Measurements from ENCODE around the gene SAMD4B.

The SAMD4B gene

DNA sequence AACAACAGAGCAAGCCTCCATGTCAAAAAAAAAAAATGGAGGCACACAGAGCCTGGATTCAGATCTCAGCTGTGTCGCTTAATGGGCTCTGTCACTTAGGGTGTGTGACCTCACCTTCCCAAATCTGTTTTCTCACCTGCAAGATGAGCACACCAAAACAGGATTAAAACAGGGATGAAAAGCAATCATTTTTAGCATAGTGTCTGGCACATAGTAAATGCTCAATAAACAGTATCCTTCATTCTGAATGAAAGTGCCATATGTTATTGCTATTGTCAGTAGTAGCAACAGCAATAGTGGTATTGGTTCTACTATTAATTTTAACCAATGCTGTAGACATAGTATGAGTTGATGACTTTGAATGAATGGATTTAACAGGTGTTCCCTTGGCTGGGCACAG lies 23.3 kb downstream of the SAMD4B start:
- H3K27ac ChIP-seq = peak overlapping the region in 1 of 2 donors; percentile 5
- TF ChIP-seq, protein P1, sequence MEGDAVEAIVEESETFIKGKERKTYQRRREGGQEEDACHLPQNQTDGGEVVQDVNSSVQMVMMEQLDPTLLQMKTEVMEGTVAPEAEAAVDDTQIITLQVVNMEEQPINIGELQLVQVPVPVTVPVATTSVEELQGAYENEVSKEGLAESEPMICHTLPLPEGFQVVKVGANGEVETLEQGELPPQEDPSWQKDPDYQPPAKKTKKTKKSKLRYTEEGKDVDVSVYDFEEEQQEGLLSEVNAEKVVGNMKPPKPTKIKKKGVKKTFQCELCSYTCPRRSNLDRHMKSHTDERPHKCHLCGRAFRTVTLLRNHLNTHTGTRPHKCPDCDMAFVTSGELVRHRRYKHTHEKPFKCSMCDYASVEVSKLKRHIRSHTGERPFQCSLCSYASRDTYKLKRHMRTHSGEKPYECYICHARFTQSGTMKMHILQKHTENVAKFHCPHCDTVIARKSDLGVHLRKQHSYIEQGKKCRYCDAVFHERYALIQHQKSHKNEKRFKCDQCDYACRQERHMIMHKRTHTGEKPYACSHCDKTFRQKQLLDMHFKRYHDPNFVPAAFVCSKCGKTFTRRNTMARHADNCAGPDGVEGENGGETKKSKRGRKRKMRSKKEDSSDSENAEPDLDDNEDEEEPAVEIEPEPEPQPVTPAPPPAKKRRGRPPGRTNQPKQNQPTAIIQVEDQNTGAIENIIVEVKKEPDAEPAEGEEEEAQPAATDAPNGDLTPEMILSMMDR (IDR thresholded peaks at IDR 0.05) = no peak
- DNase-seq (ENCODE audit: low spot score) = no peak
- H3K4me3 ChIP-seq = no peak overlapping the region

DNA sequence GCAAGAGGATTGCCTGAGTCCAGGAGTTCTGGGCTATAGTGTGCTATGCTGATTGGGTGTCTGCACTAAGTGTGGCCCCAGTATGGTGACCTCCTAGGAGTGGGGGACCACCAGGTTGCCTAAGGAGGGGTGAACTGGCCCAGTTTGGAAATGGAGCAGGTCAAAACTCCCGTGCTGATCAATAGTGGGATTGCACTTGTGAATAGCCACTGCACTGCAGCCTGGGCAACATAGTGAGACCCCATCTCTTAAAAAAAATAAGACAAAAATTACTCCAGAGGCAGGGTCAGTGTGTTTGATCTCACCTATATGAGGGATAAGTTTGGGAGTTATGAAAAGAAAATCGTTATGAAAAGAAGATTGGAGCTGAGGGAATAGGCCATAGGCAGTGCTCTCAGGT lies 27.0 kb downstream of the SAMD4B start:
- Histone ChIP-seq H3K4me3 (no peak overlapping the region), H3K27ac (no peak overlapping the region)
- TF ChIP-seq, protein P1 (IDR thresholded peaks at IDR 0.05) = no peak
- DNase-seq (ENCODE audit: low spot score) = no peak

DNA sequence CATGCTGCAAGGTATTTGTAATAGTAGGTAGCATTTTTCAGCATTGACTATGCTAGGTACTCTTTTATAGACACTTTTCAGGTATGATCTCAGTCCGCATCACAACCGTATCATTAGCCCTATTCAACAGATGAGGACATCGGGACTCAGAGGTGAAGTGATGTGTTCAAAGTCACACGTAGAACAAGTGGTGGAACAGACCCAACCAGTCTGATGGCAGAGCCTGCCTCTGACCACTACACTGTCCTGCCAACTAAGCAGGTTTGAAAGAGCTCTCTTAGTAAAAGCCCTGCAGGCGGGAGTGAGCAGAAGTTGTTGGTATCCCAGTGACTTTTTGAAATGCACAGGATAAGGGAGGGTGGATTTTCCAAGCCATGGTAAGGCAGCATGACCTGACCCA lies 28.5 kb downstream of the SAMD4B start:
- H3K27ac ChIP-seq = peak overlapping the region in 1 of 2 donors; percentile 96

DNA sequence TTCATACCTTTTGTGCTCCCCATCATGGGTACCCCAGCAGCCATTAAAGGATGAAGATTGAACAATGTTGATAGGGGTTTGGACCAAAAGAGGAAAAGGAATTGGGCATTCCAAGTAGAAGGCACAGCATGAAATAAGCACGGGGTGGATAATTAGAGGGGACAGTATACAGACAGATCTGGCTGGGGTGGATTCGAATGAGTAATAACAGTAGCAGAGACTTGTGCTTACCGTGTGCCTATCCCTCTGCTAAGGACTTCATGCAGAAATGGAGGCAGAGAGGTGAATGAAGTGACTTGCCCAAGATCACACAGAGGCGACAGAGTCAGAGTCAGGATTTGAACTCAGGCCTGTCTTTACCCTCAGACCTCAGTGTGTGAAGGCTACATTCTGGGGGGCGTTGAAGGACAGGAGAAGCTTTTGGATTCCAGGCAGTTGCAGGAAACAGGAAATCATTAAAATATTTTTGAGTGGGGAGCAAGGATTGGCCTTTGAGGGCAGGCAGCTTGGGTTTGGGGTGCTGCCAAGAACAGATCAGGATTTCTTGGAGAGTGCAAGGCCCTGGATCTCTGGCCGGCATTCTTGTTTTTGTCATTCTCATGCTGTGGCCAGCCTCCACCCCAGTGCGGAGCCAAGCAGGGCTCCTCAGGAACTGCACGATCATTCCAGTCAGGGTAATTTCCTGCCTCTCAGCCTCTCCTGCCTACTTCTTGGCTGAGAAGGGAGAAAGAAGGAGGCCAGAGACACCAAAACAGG lies 30.0 kb downstream of the SAMD4B start:
- TF ChIP-seq, protein P1 (IDR thresholded peaks at IDR 0.05) = no peak
- peak; percentile 86 for DNase-seq (ENCODE audit: low spot score)
- Histone ChIP-seq H3K4me3 (peak overlapping the region; percentile 44), H3K27ac (peak overlapping the region; percentile 87 to 96)

More for the DNA sequence above, 28.5 kb downstream of the SAMD4B start:
- TF ChIP-seq, protein P1 (IDR thresholded peaks at IDR 0.05) = no peak
- no peak for DNase-seq (ENCODE audit: low spot score)
- no peak overlapping the region for H3K4me3 ChIP-seq

DNA sequence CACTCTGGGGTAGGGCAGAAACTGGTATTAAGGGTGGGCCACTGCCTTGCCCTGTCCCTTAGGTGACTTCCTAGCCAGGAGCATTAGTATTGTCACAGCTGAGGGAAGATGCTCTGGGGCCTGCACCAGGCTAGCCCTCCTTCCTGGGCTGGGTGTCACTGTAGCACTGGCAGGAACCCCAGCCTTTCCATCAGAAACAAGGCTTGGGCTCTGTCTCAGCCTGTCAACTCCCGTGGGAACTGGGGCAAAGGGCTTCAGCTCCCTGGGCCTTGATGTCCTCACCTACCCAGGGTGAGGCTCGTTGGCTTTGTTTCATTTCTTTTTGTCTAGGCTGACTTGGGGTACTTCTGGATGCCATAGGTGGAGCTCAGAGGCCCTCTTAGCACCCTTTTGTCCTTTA lies 30.7 kb downstream of the SAMD4B start:
- Histone ChIP-seq H3K27ac (peak overlapping the region; percentile 87 to 96), H3K4me3 (peak overlapping the region; percentile 44)
- no peak for DNase-seq (ENCODE audit: low spot score)
- TF ChIP-seq, protein P1 (IDR thresholded peaks at IDR 0.05) = no peak

DNA sequence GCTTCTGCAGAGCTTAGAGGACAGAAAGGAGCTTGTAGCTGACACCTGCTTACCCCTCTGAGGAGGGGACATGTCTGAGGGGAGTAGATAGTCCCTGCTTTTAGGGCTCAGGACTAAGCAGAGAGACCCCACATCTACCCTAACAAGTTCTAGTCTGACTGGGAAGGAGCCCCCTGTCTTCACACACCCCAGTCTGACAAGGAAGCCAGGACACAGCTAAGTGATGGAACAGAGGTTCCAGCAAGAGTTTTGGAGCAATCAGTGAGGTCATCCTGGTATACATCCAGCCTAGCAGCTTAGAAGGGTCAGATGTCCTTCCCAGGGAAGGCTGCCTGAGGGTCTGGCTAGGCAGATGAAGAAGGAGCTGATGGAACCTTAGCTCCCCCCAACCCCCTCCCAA lies 33.7 kb downstream of the SAMD4B start:
- Histone ChIP-seq H3K27ac (peak overlapping the region in 1 of 2 donors; percentile 30), H3K4me3 (no peak overlapping the region)
- TF ChIP-seq, protein P1 (IDR thresholded peaks at IDR 0.05) = no peak
- no peak for DNase-seq (ENCODE audit: low spot score)
